ENCODE data around the gene SLC8A1. TPM values are rescaled to one million over a fixed set of nuclear protein-coding genes. Genes with fewer than 3 reads are reported as not detected.

Gene SLC8A1
- total RNA-seq, 1 experiment from 2014 or later = 1.7 TPM

GRCh38 chr2:40432921-40433483 is 18.9 kb downstream of the SLC8A1 start:
- H3K4me1 ChIP-seq (ENCODE audit: insufficient read depth, low read length) = no peaks in the 10 kb centered on the region
- no peak overlapping the region for H2BK20ac ChIP-seq (ENCODE audit: low read depth, low read length, poor library complexity, severe bottlenecking)
- H4K20me1 ChIP-seq (ENCODE audit: control insufficient read depth, insufficient read depth, insufficient read length) = no peaks in the 10 kb centered on the region
- no peaks in the 10 kb centered on the region for H3K27me3 ChIP-seq (ENCODE audit: insufficient read depth, low read length)
- H2BK12ac ChIP-seq (ENCODE audit: insufficient read length, low read depth, low read length) = no peak overlapping the region
- no peak overlapping the region for H2BK120ac ChIP-seq (ENCODE audit: low read depth, low read length, poor library complexity, severe bottlenecking)
- H2BK15ac ChIP-seq (ENCODE audit: low read depth, low read length) = no peak overlapping the region
- H3K18ac ChIP-seq (ENCODE audit: insufficient read length, low read depth, low read length) = no peak overlapping the region
- no peak for TF ChIP-seq CTCF (conservative IDR thresholded peaks at IDR 0.05)
- H3K4me2 ChIP-seq (ENCODE audit: insufficient read depth, insufficient read length, low read length) = no peak overlapping the region
- no peaks in the 10 kb centered on the region for H3K79me1 ChIP-seq (ENCODE audit: insufficient read depth, low read depth, low read length, poor library complexity, severe bottlenecking)
- H3K27ac ChIP-seq (ENCODE audit: insufficient read length, low read depth, low read length) = no peak overlapping the region
- H3K23ac ChIP-seq (ENCODE audit: insufficient read length, low read depth, low read length) = no peak overlapping the region
- no peaks in the 10 kb centered on the region for H3K23me2 ChIP-seq (ENCODE audit: insufficient read length, low read depth, low read length, poor library complexity, severe bottlenecking)
- H3K14ac ChIP-seq (ENCODE audit: insufficient read depth, low read length) = no peak overlapping the region
- no peaks in the 10 kb centered on the region for H3K27me3 Mint-ChIP-seq (ENCODE audit: low read depth)
- no peak overlapping the region for H3K4me3 Mint-ChIP-seq
- no peak overlapping the region for H3K27ac Mint-ChIP-seq
- H2AFZ ChIP-seq (ENCODE audit: low read length) = no peak overlapping the region
- no peak overlapping the region for H3K56ac ChIP-seq (ENCODE audit: insufficient read length, low read depth, low read length)
- no peaks in the 10 kb centered on the region for H3K9me3 ChIP-seq (ENCODE audit: control insufficient read depth, low read depth, low read length)
- no peak overlapping the region for H3K4ac ChIP-seq (ENCODE audit: low read depth, low read length)
- no peak overlapping the region for H3K9ac ChIP-seq (ENCODE audit: extremely low read depth, insufficient read length, low read length)
- H4K91ac ChIP-seq (ENCODE audit: insufficient read length, low read depth, low read length) = no peak overlapping the region
- no peak overlapping the region for H2BK5ac ChIP-seq (ENCODE audit: insufficient read length, low read length)
- H2AK5ac ChIP-seq (ENCODE audit: insufficient read length, low read length) = no peak overlapping the region
- H4K8ac ChIP-seq (replicated peaks; ENCODE audit: insufficient read length, low read depth, low read length) = no peak overlapping the region
- no peak overlapping the region for H4K5ac ChIP-seq (ENCODE audit: insufficient read length, low read depth, low read length)
- no CpG with 5 or more reads among the region's 3 CpGs for WGBS (ENCODE audit: extremely low coverage, insufficient read length, low lambda C conversion rate)
- no peak overlapping the region for H3T11ph ChIP-seq (ENCODE audit: low read length)
- no peaks in the 10 kb centered on the region for H3K79me2 ChIP-seq (ENCODE audit: insufficient read depth, low read length)
- H3K9me3 Mint-ChIP-seq = no peaks in the 10 kb centered on the region
- H3K4me1 Mint-ChIP-seq = peaks cover 0 to 5% of the 10 kb centered on the region in 2 experiments; a peak in 1 of 4 replicates
- DNase-seq = no peak
- no peaks in the 10 kb centered on the region for H3K36me3 Mint-ChIP-seq (ENCODE audit: insufficient read depth in 1 of 3, low read depth in 3 of 3)

All from H9 (cell line).